Neural cell (in vitro differentiated cells): ENCODE measurements around the gene ANO3. TPM values are rescaled to one million over a fixed set of nuclear protein-coding genes. Genes with fewer than 3 reads are reported as not detected.

Experiments used
- H2AFZ ChIP-seq: fragments of 200-600, 300-800 bp; sonication (generic), shearing (Covaris generic); 2 replicates; pipeline ENCODE4 v1.6.0; 2014; ENCODE audit warnings: low read depth, mild to moderate bottlenecking, antibody characterized with exemption, low read length, moderate library complexity
- H3F3A ChIP-seq: fragments of 200-600 bp; shearing (Covaris generic); 2 replicates; pipeline ENCODE4 v1.6.1; 2016; ENCODE audit warnings: mild to moderate bottlenecking, moderate library complexity, mixed read lengths, antibody characterized with exemption, low read length; ENCODE audit not compliant: insufficient read depth, poor library complexity, severe bottlenecking
- H3K27ac ChIP-seq: fragments of 200-600, 300-800 bp; sonication (generic), shearing (Covaris generic); 2 replicates; pipeline ENCODE4 v1.5.1; 2014; ENCODE audit warnings: mild to moderate bottlenecking, low read length, moderate library complexity
- H3K27me3 ChIP-seq: fragments of 300-800, 200-600 bp; sonication (generic), shearing (Covaris generic); 2 replicates; pipeline ENCODE4 v1.6.0; 2014; ENCODE audit warnings: mild to moderate bottlenecking, low read depth, low read length, moderate library complexity; ENCODE audit not compliant: insufficient read depth
- H3K36me3 ChIP-seq: fragments of 300-800, 200-600 bp; sonication (generic), shearing (Covaris generic); 2 replicates; pipeline ENCODE4 v1.5.1; 2014; ENCODE audit warnings: mild to moderate bottlenecking, antibody characterized with exemption, low read length, moderate library complexity; ENCODE audit not compliant: insufficient read depth
- H3K4me2 ChIP-seq: fragments of 300-800, 200-600 bp; sonication (generic), shearing (Covaris generic); 2 replicates; pipeline ENCODE4 v1.6.0; 2014; ENCODE audit warnings: mild to moderate bottlenecking, low read length
- H3K4me3 ChIP-seq: fragments of 300-800, 200-600 bp; sonication (generic), shearing (Covaris generic); 2 replicates; pipeline ENCODE4 v1.5.1; 2014; ENCODE audit warnings: mild to moderate bottlenecking, low read length, moderate library complexity
- H3K79me2 ChIP-seq: fragments of 200-600 bp; shearing (Covaris generic); replicated peaks from 2 replicates; pipeline ENCODE4 v1.6.0; 2014; ENCODE audit warnings: mild to moderate bottlenecking, low read length, moderate library complexity; ENCODE audit not compliant: insufficient read depth
- H3K9ac ChIP-seq: fragments of 300-800, 200-600 bp; sonication (generic), shearing (Covaris generic); 2 replicates; pipeline ENCODE4 v1.6.1; 2016; ENCODE audit warnings: mild to moderate bottlenecking, low read length, mixed read lengths
- H3K9me2 ChIP-seq: fragments of 200-600 bp; shearing (Covaris generic); 2 replicates; pipeline ENCODE4 v1.6.1; 2016; ENCODE audit warnings: mild to moderate bottlenecking, low read length, mixed read lengths; ENCODE audit not compliant: insufficient read depth
- H3K9me3 ChIP-seq: fragments of 200-600, 300-800 bp; sonication (generic), shearing (Covaris generic); 2 replicates; pipeline ENCODE4 v1.6.1; 2016; ENCODE audit warnings: mild to moderate bottlenecking, mixed run types, low read length, moderate library complexity, mixed read lengths
- H4K20me1 ChIP-seq: fragments of 200-600 bp; shearing (Covaris generic); 2 replicates; pipeline ENCODE4 v1.6.1; 2016; ENCODE audit warnings: mild to moderate bottlenecking, mixed run types; ENCODE audit not compliant: insufficient read depth
- EP300 ChIP-seq: fragments of 450-650 bp; conservative IDR thresholded peaks from 2 replicates; pipeline ENCODE4 v1.6.1; 2014; ENCODE audit warnings: antibody characterized with exemption, mild to moderate bottlenecking, moderate library complexity; ENCODE audit not compliant: poor library complexity, severe bottlenecking
- EZH2 ChIP-seq: fragments of 200-600, 300-800 bp; shearing (Covaris generic), sonication (generic); IDR thresholded peaks from 2 replicates; pipeline ENCODE4 v1.6.1; 2014; ENCODE audit warnings: antibody characterized with exemption, low read length, borderline replicate concordance, mild to moderate bottlenecking; ENCODE audit not compliant: insufficient read depth, poor library complexity, severe bottlenecking
- MXI1 ChIP-seq: fragments of 450-650 bp; conservative IDR thresholded peaks from 2 replicates; pipeline ENCODE4 v1.6.1; 2014; ENCODE audit warnings: antibody characterized with exemption, mild to moderate bottlenecking; ENCODE audit not compliant: poor library complexity, severe bottlenecking
- POLR2AphosphoS5 ChIP-seq: IDR thresholded peaks from 2 replicates; pipeline ENCODE4 v1.6.1; 2012
- RAD21 ChIP-seq: fragments of 450-650 bp; conservative IDR thresholded peaks from 2 replicates; pipeline ENCODE4 v1.6.1; 2014; ENCODE audit warnings: antibody characterized with exemption, mild to moderate bottlenecking, moderate library complexity
- SMC3 ChIP-seq: fragments of 450-650 bp; conservative IDR thresholded peaks from 2 replicates; pipeline ENCODE4 v1.6.1; 2014; ENCODE audit warnings: antibody characterized with exemption, mild to moderate bottlenecking, moderate library complexity; ENCODE audit not compliant: poor library complexity
- TAF1 ChIP-seq: IDR thresholded peaks from 2 replicates; pipeline ENCODE4 v1.6.1; 2012; ENCODE audit warnings: low read depth
- polyA plus RNA-seq: library from polyadenylated mRNA; depleted of rRNA; stranded (reverse); fragments of >200 nt; gene quantifications from 2 replicates; pipeline ENCODE4 v1.2.3, GENCODE V29; 2014
- TF ChIP-seq, protein P1 (sequence below): IDR thresholded peaks from 2 replicates; pipeline ENCODE4 v1.6.1; 2012; ENCODE audit warnings: borderline replicate concordance
- TF ChIP-seq, protein P2 (sequence below): fragments of 450-650 bp; IDR thresholded peaks from 2 replicates; pipeline ENCODE4 v1.5.1; 2014; ENCODE audit warnings: antibody characterized with exemption, mild to moderate bottlenecking, moderate library complexity; ENCODE audit not compliant: poor library complexity, severe bottlenecking

Gene ANO3
- polyA plus RNA-seq, 1 donor from 2014 or later, result not detected

DNA sequence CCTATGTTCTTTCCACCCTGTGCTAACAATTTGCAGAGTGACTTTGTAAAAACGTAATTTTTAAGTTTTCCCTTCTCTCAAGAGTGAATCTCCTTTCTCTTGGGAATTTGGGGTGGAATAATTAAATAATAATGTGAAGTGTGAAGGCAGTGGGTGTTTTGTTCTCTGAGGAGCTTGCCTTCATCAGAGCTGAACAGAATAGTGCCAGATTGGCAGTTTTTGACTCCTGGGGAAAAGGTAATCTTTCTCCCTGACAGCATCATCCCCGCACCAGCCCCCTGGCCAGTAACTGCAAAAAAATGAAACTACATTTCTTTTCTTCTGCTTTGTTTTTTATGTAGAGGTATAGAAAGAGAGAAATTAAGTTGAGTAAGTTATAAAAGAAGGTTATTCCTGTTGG is 180.3 kb downstream of the ANO3 start:
- no peaks in the 10 kb centered on the region for H3K27me3 ChIP-seq
- H4K20me1 ChIP-seq, result no peaks in the 10 kb centered on the region
- no peak overlapping the region for H2AFZ ChIP-seq
- H3K27ac ChIP-seq, result no peak overlapping the region
- H3K79me2 ChIP-seq, result no peaks in the 10 kb centered on the region
- H3K4me2 ChIP-seq, result no peak overlapping the region
- H3K36me3 ChIP-seq, result no peaks in the 10 kb centered on the region
- H3K9ac ChIP-seq, result no peak overlapping the region
- H3K9me2 ChIP-seq, result no peaks in the 10 kb centered on the region
- TF ChIP-seq EP300 (no peak), MXI1 (no peak), RAD21 (no peak), POLR2AphosphoS5 (no peak), SMC3 (no peak), TAF1 (no peak), EZH2 (no peak)
- TF ChIP-seq, protein P1, sequence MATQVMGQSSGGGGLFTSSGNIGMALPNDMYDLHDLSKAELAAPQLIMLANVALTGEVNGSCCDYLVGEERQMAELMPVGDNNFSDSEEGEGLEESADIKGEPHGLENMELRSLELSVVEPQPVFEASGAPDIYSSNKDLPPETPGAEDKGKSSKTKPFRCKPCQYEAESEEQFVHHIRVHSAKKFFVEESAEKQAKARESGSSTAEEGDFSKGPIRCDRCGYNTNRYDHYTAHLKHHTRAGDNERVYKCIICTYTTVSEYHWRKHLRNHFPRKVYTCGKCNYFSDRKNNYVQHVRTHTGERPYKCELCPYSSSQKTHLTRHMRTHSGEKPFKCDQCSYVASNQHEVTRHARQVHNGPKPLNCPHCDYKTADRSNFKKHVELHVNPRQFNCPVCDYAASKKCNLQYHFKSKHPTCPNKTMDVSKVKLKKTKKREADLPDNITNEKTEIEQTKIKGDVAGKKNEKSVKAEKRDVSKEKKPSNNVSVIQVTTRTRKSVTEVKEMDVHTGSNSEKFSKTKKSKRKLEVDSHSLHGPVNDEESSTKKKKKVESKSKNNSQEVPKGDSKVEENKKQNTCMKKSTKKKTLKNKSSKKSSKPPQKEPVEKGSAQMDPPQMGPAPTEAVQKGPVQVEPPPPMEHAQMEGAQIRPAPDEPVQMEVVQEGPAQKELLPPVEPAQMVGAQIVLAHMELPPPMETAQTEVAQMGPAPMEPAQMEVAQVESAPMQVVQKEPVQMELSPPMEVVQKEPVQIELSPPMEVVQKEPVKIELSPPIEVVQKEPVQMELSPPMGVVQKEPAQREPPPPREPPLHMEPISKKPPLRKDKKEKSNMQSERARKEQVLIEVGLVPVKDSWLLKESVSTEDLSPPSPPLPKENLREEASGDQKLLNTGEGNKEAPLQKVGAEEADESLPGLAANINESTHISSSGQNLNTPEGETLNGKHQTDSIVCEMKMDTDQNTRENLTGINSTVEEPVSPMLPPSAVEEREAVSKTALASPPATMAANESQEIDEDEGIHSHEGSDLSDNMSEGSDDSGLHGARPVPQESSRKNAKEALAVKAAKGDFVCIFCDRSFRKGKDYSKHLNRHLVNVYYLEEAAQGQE, result no peak
- TF ChIP-seq, protein P2, sequence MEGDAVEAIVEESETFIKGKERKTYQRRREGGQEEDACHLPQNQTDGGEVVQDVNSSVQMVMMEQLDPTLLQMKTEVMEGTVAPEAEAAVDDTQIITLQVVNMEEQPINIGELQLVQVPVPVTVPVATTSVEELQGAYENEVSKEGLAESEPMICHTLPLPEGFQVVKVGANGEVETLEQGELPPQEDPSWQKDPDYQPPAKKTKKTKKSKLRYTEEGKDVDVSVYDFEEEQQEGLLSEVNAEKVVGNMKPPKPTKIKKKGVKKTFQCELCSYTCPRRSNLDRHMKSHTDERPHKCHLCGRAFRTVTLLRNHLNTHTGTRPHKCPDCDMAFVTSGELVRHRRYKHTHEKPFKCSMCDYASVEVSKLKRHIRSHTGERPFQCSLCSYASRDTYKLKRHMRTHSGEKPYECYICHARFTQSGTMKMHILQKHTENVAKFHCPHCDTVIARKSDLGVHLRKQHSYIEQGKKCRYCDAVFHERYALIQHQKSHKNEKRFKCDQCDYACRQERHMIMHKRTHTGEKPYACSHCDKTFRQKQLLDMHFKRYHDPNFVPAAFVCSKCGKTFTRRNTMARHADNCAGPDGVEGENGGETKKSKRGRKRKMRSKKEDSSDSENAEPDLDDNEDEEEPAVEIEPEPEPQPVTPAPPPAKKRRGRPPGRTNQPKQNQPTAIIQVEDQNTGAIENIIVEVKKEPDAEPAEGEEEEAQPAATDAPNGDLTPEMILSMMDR, result no peak
- no peak overlapping the region for H3K4me3 ChIP-seq
- H3K9me3 ChIP-seq, result no peaks in the 10 kb centered on the region
- H3F3A ChIP-seq, result no peaks in the 10 kb centered on the region

DNA sequence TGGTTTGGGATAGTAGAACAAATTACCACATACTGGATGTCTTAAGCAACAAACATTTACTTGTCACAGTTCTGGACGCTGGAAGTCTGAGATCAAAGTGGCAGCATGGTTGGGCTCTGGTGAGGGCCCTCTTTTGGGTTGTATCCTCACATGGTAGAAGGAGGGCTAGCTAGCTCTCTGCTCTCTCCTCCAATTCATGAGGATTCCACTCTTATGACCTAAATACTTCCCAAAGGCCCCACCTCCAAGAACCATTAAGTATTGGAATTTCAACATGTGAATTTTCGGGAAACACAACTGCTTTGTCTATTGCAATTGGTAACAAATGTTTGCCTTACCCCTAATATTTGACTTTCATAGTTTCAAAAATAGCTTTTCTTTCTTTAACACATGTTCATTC is 187.5 kb downstream of the ANO3 start:
- no peaks in the 10 kb centered on the region for H3K36me3 ChIP-seq
- no peak overlapping the region for H3K4me2 ChIP-seq
- H3K27me3 ChIP-seq, result no peaks in the 10 kb centered on the region
- no peaks in the 10 kb centered on the region for H4K20me1 ChIP-seq
- TF ChIP-seq EP300, result no peak
- no peak for TF ChIP-seq POLR2AphosphoS5
- TF ChIP-seq EZH2, result no peak
- no peak for TF ChIP-seq TAF1
- no peaks in the 10 kb centered on the region for H3K9me2 ChIP-seq
- no peaks in the 10 kb centered on the region for H3K79me2 ChIP-seq
- no peak overlapping the region for H3K4me3 ChIP-seq
- H3K27ac ChIP-seq, result no peak overlapping the region
- no peak overlapping the region for H2AFZ ChIP-seq
- no peaks in the 10 kb centered on the region for H3F3A ChIP-seq
- no peak overlapping the region for H3K9ac ChIP-seq
- H3K9me3 ChIP-seq, result no peaks in the 10 kb centered on the region
